Ammon's horn (tissue), 1 donor: ENCODE measurements around the gene KNSTRN.
A peak's percentile ranks its signal among the peaks of the same experiment; 100 is the strongest.

Experiments
- DNase-seq: peaks from one replicate; pipeline ENCODE4 v3.0.0-alpha.2; 2016; ENCODE audit warnings: low spot score

Gene KNSTRN

DNA sequence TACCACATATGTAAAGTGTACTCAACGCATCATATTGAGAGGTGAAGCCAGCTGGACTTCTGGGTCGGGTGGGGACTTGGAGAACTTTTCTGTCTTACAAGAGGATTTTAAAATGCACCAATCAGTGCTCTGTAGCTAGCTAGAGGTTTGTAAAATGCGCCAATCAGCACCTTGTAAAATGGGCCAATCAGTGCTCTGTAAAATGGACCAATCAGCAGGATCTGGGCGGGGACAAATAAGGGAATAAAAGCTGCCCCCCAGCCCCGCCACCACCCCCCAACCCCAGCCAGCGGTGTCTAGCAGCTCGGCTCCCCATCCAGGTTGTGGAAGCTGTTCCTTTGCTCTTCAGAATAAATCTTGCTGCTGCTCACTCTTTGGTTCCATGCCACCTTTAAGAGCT, 16.8 kb downstream of the KNSTRN start:
- no peak for DNase-seq

GRCh38 chr15:40405501-40406381, 23.2 kb downstream of the KNSTRN start, which contains the start of gene IVD:
Gene IVD (plus strand): TSS chr15:40405795. CDS start chr15:40405828, 33 bp downstream.
- peak; percentile 99 for DNase-seq

DNA sequence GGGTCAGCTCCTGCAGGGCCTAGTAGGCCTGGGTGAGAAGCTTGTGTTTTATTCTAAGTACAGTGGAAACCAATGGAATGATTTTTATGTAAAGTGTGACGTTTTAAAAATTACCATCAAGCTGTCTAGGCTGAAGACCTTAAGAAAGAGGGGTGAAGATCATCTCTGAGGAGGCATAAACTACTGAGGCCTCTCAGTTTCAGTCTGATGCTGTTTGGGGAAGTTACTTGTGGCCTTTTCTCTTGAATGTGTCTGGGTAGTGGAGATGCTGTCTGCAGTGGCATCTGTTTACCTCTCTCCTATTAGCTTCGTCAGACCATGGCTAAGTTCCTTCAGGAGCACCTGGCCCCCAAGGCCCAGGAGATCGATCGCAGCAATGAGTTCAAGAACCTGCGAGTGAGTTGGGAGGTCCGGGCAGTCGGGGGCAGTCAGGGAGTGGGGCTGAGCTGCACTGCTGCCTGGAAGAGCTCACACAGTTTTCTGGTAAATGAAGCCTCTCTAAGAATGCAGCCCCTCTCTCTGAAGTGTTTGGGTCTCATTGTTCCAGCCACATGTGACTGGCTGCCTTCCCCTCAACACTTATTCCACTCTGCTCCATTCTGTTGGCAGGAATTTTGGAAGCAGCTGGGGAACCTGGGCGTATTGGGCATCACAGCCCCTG, 24.9 kb downstream of the KNSTRN start:
- DNase-seq, result no peak

DNA sequence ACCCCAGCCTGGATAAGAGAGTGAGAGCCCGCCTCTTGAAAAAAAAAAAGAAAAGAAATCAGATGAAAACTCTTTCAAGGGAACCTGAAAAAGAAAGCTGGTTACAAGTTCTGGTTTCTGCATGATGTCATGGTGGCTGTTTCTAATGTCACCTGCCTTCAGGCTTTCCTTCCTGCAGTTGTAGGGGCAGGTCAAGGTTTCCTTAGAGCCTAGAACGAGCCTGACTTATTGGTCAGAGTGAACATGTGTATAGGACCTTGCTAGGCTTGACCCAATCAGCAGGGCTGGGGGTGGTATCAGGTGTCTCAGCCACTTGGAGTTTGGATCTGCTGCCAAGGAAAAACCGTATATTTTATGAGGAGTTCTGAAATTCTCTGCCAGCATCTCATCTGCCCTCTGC, 26.8 kb downstream of the KNSTRN start:
- no peak for DNase-seq

DNA sequence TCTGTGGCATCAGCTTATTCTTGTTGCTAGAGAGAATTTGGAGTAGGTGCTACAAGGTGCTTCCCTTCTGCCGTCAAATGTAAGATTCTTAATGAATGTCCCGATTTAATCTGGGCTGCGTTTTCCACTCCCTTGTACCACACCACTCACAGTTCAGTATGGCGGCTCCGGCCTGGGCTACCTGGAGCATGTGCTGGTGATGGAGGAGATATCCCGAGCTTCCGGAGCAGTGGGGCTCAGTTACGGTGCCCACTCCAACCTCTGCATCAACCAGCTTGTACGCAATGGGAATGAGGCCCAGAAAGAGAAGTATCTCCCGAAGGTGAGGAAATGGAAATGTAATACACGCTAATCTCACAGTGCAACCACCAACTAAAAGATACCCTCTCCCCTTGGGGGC, 28.0 kb downstream of the KNSTRN start:
- no peak for DNase-seq

- DNase-seq, result no peak
Observed at GRCh38 chr15:40412095-40412759, 29.7 kb downstream of the KNSTRN start.

DNA sequence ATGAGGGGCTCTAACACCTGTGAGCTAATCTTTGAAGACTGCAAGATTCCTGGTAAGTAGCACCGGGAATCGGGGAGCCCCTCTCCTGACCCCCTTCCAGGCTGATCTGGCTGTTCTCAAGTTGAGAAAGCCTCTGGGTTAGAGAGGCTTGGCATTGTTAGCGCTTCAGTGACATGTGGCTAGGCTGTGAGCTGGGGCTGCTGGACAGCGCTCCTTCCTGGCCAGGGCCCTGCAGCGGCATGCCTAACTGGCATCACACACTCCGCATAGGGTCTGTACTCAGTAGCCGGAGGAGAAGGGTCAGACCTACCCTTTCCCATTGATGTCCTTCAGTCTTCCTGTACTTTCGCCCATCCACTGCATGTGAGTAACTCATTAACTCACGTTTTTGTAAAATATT, 30.5 kb downstream of the KNSTRN start:
- DNase-seq, result no peak

DNA sequence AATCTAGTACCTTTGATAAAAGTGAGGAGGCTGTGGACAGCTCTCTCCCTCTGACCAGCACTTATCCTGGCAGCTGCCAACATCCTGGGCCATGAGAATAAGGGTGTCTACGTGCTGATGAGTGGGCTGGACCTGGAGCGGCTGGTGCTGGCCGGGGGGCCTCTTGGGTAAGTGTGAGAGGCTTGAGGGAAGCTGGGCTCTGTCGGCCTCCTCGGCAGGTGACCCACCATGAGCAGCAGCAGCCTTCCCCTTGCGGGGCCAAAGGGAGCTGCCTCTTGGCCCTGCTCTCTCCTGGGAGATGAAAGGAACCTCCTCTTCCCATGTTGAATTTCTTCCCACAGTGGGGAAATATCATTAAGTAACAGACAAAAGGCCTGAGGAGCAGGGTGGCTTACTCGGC, 32.3 kb downstream of the KNSTRN start:
- DNase-seq, result no peak

DNA sequence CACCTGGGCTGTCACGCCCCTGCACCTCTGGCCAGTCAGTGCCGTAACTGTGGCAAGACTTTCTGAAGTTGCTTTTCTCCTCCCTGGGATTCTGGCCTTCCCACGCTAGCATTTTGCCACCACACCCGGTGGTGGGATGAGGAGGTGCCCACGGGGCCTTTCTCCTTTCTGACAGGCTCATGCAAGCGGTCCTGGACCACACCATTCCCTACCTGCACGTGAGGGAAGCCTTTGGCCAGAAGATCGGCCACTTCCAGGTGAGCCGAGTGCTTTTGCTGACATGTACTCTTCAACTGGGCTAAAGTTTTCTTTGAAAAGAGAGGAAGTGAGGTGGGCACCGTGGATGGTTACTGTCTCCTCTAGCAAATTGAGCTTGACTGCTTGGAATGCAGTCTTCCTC, 32.7 kb downstream of the KNSTRN start:
- no peak for DNase-seq

GRCh38 chr15:40416056-40416455, 33.5 kb downstream of the KNSTRN start:
- no peak for DNase-seq

DNA sequence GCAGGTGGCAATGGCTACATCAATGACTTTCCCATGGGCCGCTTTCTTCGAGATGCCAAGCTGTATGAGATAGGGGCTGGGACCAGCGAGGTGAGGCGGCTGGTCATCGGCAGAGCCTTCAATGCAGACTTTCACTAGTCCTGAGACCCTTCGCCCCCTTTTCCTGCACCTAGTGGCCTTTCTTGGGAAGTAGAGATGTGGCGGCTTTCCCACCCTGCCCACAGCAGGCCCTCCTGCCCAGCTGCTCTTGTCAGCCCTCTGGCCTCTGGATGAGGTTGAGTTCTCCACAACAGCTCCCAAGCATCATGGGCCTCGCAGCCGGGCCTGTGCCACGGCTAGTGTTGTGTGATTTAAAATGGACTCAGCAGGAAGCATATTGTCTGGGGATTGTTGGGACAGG, 35.6 kb downstream of the KNSTRN start:
- no peak for DNase-seq

- DNase-seq, result no peak
Observed at GRCh38 chr15:40420071-40420713, 37.7 kb downstream of the KNSTRN start.

- no peak for DNase-seq
Observed at GRCh38 chr15:40420793-40421192, 38.3 kb downstream of the KNSTRN start.

DNA sequence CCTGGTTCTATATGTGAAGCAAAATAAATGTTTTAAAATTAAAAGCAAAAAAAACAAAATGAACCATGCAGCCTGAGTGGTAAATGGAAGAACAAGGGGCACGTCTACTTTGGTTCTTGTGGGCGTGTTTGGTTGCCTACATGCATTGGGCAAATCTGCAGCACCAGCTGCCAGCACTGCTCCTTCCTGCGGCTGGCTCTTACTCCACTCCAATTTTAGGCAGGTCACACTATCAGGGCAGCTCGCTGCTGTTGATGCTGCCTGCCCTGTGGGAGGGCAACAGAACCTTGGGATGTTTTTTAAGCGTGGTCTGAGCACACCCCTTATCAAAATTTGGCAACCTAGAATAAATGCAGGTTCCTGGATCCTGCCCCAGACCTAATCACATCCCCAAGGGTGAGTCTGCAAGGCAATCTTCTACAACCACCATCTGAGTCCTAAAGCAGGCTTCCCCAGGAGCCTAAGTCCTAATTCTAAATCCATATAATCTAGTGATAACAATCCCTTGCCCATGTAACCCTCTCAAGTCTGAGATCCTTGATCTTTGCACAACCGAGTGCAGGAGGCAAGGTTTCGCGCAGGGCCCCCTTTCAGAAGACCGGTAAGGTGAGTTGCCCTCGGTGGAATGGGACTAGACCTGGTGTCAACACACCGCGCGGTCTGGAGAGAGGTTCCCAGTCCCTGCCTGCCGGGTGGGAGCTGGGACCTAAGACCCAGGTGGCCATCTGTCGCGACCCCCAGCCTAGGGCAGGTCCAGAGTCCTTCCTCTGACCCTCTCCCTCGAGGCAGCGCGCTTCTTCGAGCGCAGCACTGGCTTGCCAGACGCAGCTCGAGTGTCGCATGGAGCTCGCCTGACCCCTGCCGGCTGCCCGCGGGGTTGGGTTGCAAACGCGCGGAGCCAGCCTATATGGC, 39.0 kb downstream of the KNSTRN start:
- peak; percentile 85 for DNase-seq

DNA sequence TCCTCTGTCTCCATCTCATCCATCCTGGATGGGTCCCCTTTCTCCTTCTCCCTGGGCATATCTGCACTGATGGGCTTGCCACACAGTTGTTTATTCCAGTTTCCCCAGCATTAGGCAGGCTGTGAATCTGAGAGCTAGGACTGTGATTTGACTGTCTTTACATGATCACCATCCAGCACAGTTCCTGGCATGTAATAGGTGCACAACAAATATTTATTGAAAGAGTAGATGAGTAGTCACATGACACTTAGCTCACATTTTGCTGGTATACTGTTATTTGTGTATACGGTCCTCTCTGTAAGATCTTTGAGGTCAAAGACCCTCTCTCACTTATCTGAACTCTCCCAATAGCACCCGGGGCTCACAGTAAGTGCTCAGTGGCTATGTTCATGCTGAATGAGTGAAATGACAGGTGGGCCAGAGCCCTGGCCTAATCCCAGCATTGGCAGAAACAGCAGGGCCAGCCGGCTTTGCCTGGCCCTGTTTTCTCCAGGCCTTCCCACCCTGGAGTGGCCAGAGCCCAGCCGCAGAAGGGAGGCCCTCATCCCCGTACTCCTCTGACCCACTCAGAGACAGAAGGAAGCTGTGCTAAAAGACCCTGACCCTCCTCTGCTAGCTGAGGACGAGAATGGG, 42.1 kb downstream of the KNSTRN start:
- no peak for DNase-seq

GRCh38 chr15:40425681-40426080, 43.2 kb downstream of the KNSTRN start:
- DNase-seq, result no peak

- DNase-seq, result no peak
Observed at GRCh38 chr15:40427188-40427587, 44.7 kb downstream of the KNSTRN start.

GRCh38 chr15:40428185-40428584, 45.7 kb downstream of the KNSTRN start:
- DNase-seq, result no peak

GRCh38 chr15:40429068-40429710, 46.7 kb downstream of the KNSTRN start:
- no peak for DNase-seq

DNA sequence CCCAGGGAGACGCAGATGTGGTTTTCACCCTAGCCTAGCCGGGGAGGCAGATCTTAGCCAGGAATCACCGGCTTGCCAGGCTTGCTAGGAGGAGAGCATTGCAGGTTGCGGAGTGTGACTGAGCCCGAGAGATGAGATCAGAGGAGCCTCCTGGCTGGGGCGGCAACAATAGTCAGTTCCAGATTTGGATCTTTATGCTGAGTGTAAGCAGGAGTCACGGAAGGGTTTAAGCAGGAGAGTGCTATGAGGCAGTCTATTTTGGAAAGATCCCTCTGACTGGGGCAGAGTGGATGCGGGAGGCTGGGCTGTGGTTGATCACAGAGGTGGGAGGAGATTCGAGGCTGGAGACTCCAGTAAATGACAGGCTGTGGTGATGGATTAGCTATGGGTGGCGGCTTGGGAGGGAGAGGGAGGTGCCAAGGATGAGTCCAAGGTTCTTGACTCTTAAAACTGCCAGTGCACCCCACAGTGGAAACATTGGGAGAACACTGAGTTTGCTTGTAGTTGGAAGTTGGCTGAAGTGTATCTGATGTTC, 47.8 kb downstream of the KNSTRN start:
- no peak for DNase-seq
